BJ (cell line): ENCODE data around the gene BAHD1. TPM values are rescaled to one million over a fixed set of nuclear protein-coding genes. Genes with fewer than 3 reads are reported as not detected.

Experiments
- CTCF ChIA-PET: fragments of 350-600 bp; formaldehyde crosslinking; extraction: SDS; loops from one replicate; lab custom pipeline; 2021; ENCODE audit warnings: antibody characterized with exemption, inconsistent platforms; lab: Yijun Ruan, JAX
- POLR2A ChIA-PET: fragments of 300-600 bp; sonication (Branson Sonifier 250); formaldehyde crosslinking; extraction: SDS; loops from one replicate; lab custom pipeline; 2021; ENCODE audit warnings: antibody characterized with exemption; lab: Charles Lee
- DNase-seq: peaks from one replicate; pipeline ENCODE4 v3.0.0-alpha.2; 2011; ENCODE audit warnings: low read depth
- H3K27me3 ChIP-seq: 2 replicates; pipeline ENCODE4 v1.6.0; 2011; ENCODE audit warnings: low read length; ENCODE audit not compliant: control insufficient read depth, insufficient read depth
- H3K36me3 ChIP-seq: 2 replicates; pipeline ENCODE4 v1.5.1; 2011; ENCODE audit warnings: low read length; ENCODE audit not compliant: control insufficient read depth, insufficient read depth
- H3K4me3 ChIP-seq: 2 replicates; pipeline ENCODE4 v1.5.1; 2011; ENCODE audit warnings: low read depth, mild to moderate bottlenecking, control low read depth, low read length
- CTCF ChIP-seq: IDR thresholded peaks from 2 replicates; pipeline ENCODE4 v1.5.1; 2011; ENCODE audit warnings: low read depth, mild to moderate bottlenecking, control low read depth, inconsistent platforms, low read length, moderate library complexity; ENCODE audit not compliant: insufficient read depth
- polyA plus RNA-seq: library from polyadenylated mRNA; depleted of rRNA; stranded (reverse); fragments of >200 nt; gene quantifications from 2 replicates; pipeline ENCODE4 v1.2.3, GENCODE V29; 2011

The BAHD1 gene
- polyA plus RNA-seq, 1 experiment: 3.3 TPM

GRCh38 chr15:40477642-40478327, 37.0 kb downstream of the BAHD1 start:
- ChIA-PET CTCF (interaction anchor here (1.9 kb wide), 1 partner anchor 42 kb away, joined by 4 read pairs; no protein-coding TSS in a partner anchor), POLR2A (no interaction called here)
- DNase-seq: no peak
- Histone ChIP-seq H3K4me3 (no peak overlapping the region), H3K36me3 (no peaks in the 10 kb centered on the region), H3K27me3 (peaks cover 9% of the 10 kb centered on the region)
- TF ChIP-seq CTCF: no peak

- POLR2A ChIA-PET: no interaction called here
- CTCF ChIA-PET: interaction anchor here (1.9 kb wide), 1 partner anchor 41 kb away, joined by 4 read pairs; no protein-coding TSS in a partner anchor
Measured at GRCh38 chr15:40479024-40479423, 38.3 kb downstream of the BAHD1 start.

GRCh38 chr15:40481341-40482074, 40.8 kb downstream of the BAHD1 start:
- ChIA-PET POLR2A (no interaction called here), CTCF (no interaction called here)
- no peaks in the 10 kb centered on the region for H3K36me3 ChIP-seq
- TF ChIP-seq CTCF: no peak
- DNase-seq: no peak
- H3K27me3 ChIP-seq: peaks cover 9% of the 10 kb centered on the region; the same call in 1 of the 2 replicates
- no peak overlapping the region for H3K4me3 ChIP-seq

More at GRCh38 chr15:40479024-40479423, 38.3 kb downstream of the BAHD1 start:
- Histone ChIP-seq H3K4me3 (no peak overlapping the region), H3K27me3 (peaks cover 9% of the 10 kb centered on the region; the same call in 1 of the 2 replicates), H3K36me3 (no peaks in the 10 kb centered on the region)
- DNase-seq: no peak
- TF ChIP-seq CTCF: no peak

- ChIA-PET POLR2A (no interaction called here), CTCF (no interaction called here)
- Histone ChIP-seq H3K36me3 (no peaks in the 10 kb centered on the region), H3K27me3 (peaks cover 4% of the 10 kb centered on the region; the same call in 1 of the 2 replicates), H3K4me3 (no peak overlapping the region)
- no peak for TF ChIP-seq CTCF
- DNase-seq: no peak
Measured at GRCh38 chr15:40483919-40484318, 43.2 kb downstream of the BAHD1 start.

GRCh38 chr15:40486066-40486770, 45.5 kb downstream of the BAHD1 start:
- DNase-seq: no peak
- CTCF ChIA-PET: no interaction called here
- H3K4me3 ChIP-seq: no peak overlapping the region
- TF ChIP-seq CTCF: no peak
- H3K27me3 ChIP-seq: no peaks in the 10 kb centered on the region
- H3K36me3 ChIP-seq: no peaks in the 10 kb centered on the region
- POLR2A ChIA-PET: no interaction called here
